NCI-H187 treated with DMSO at 0.1 percent for 48 hours (cell line): ENCODE data around the gene STX17.
"Not testable (repeated sequence)": the region's sequence is repeated elsewhere in the genome, so short reads cannot be mapped to it uniquely, and the experiment has no call there.

ENCODE experiments used
- DNase-seq: peaks from one replicate; lab custom pipeline; 2025; lab: John Stamatoyannopoulos, UW

STX17 gene

GRCh38 chr9:99971410-99971809 is 65.0 kb downstream of the STX17 start:
- DNase-seq = no peak

GRCh38 chr9:99973455-99973854 is 67.0 kb downstream of the STX17 start:
- DNase-seq = no peak

- no peak for DNase-seq
These were observed 70.8 kb downstream of the STX17 start for GRCh38 chr9:99977033-99977792.

DNA sequence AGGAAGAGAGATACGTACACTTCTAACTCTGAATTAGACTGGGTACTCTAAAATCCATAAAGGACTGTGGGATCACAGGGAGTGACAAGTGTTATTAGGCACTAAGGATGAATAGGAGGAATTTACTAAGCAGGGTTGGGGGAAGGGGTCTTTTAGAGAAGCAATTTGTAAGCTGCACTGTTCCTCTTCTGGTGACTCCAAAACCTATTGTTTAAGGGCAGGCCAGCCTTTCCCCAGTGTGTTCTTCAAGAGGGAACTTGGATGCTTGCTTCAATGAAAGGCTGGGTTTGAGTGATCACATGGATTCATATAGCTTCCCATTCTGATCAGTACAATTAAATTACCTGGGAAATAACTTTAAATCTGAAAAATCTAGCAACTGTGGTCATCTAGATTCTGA is 71.8 kb downstream of the STX17 start:
- DNase-seq = no peak

DNA sequence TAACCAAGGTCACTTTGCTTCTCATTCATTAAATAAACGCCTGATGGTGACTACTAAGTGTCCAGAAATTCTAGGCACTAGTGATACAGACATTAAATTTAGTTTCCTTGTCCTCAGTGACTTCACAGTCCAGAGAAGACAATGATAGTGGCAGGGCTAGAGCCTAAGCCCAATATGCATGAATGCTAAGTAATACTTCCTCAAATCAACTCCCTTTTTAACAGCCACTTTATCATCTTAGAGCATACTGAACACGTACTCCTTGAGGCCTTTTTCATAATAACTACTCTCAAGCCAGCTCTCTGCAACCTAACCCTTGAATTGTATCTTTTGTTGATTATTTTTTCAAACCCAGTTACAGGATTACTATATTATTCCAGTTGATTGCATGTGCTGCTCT is 74.1 kb downstream of the STX17 start:
- no peak for DNase-seq

GRCh38 chr9:99986642-99987041 is 80.2 kb downstream of the STX17 start:
- no peak for DNase-seq

GRCh38 chr9:99990508-99990907 is 84.1 kb downstream of the STX17 start:
- not testable (repeated sequence) for DNase-seq

DNA sequence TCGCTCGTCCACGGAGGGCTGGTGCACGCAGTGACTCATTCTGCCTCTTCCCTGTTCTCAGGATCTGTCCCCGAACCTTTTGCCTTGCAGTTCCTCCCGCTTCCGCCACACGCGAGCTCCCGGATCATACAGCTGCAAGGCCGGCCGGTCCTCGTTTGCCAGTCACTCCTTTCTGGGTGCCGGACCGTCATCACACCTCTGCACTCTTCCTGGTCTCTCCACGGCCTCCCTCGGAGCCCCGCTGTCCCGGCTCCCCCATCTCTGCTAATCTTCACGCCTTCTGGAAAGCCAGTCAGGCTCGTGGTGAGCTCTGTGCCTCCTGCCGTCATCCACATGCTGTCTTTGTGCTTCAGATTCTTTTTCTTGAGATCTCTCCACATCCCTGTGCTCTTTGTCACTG is 91.8 kb downstream of the STX17 start:
- no peak for DNase-seq

GRCh38 chr9:99998866-99999265 is 92.4 kb downstream of the STX17 start:
- DNase-seq = no peak

DNA sequence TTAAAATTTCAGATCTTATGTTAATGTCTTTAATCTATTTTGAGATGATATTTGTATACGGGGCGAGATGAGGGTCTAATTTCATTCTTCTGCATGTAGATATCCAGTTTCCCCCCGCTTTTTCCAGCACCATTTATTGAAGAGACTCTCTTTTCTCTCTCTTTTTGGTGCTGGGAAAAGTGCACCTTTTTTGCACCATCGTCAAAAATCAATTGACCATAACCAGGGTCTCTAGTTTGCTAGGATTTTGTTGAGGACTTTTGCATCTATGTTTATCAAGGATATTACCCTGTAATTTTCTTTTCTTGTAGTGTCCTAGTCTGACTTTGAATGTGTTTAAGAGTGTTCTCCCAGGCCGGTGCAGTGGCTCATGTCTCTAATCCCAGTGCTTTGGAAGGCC is 93.3 kb downstream of the STX17 start:
- no peak for DNase-seq

DNA sequence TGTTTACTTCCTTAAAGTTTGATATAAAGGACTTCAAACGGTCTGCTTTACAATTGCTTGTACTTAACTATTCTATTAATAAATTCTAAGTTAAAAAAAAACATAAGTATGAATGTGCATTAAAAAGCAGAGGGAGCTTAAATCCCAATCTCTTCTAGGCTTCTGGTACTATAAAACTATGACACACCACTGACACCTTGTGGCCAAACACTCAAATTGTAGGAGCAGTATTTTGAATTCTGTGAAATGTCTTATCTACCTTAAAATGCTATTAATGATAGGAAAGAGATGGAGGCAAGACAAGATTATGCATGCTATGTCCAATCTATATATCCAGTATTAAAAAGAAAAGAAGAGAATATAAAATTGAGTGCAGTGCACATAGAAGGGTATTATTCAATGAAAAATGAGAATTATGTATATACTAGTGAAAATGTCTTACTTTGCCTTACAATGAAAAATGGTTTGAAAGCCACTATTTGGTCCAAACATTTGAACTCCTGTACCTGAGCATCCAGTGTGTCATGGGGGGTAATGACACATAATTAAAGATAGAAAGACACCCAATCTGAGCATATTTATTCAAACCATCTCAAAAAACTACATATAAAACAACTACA is 104.7 kb downstream of the STX17 start:
- DNase-seq = peak; percentile 7

GRCh38 chr9:100012279-100012678 is 105.8 kb downstream of the STX17 start:
- no peak for DNase-seq

- no peak for DNase-seq
These were observed 107.1 kb downstream of the STX17 start for GRCh38 chr9:100013573-100013972.

DNA sequence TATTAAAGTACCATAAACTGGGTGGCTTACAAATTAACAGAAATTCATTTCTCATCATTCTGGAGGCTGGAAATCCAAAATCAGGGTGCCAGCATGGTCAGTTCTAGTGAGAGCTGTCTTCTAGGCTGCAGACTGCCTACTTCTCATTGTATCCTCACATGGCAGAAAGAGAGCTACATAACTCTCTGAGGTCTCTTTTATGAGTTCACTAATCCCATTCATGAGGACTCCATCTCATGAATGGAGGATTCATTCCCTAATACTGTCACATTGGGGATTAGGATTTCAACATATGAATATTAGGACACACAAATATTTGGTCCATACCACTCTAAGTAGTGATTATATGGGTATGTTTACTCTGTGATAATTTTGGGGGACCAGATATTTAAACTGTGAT is 108.4 kb downstream of the STX17 start:
- no peak for DNase-seq

DNA sequence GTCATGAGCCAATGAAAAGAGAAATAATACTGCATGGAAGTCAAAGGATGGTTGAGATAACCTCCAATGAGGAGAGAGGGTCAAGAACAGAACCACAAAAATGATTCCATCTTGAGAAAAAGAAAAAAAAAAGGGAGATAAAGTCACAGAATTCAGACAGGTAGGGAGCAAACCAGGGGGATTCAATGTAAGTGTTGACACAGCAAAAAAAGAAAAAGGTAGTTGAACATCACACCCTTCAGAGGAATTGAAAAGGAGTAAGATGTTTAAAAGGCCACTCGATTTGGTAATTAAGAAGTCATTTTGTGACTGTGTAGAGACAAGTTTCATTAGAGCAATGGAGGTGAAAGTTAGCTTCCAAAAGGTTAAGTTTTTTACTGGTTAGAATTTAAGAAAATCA is 113.1 kb downstream of the STX17 start:
- no peak for DNase-seq
